WTC11 (cell line): ENCODE measurements around the gene PLCL2. TPM values are rescaled to one million over a fixed set of nuclear protein-coding genes. Genes with fewer than 3 reads are reported as not detected.

Experiments
- ATAC-seq: fragments of 200-7000 bp; cut with Tn5 transposase; 2 replicates; pipeline ENCODE4 v1.10.0; 2021; ENCODE audit warnings: mild to moderate bottlenecking, moderate library complexity
- CTCF ChIA-PET: fragments of 300-600 bp; sonication (Branson Sonifier 250); formaldehyde crosslinking; loops from one replicate; lab custom pipeline; 2021; ENCODE audit warnings: antibody characterized with exemption; lab: Charles Lee
- POLR2A ChIA-PET: fragments of 350-600 bp; sonication (Branson Sonifier 250); formaldehyde crosslinking; loops from one replicate; lab custom pipeline; 2021; ENCODE audit warnings: antibody characterized with exemption; lab: Charles Lee
- DNase-seq: peaks from one replicate; pipeline ENCODE4 v3.0.0; 2021; ENCODE audit warnings: low spot score
- H3K27ac Mint-ChIP-seq: 2 replicates; pipeline ENCODE4 v1.8.0; 2021; ENCODE audit warnings: mixed read lengths
- H3K27me3 Mint-ChIP-seq: 2 replicates; pipeline ENCODE4 v1.8.0; 2021; ENCODE audit warnings: low read depth, mild to moderate bottlenecking, moderate library complexity, mixed read lengths
- H3K36me3 Mint-ChIP-seq: 2 replicates; pipeline ENCODE4 v1.8.0; 2021; ENCODE audit warnings: mixed read lengths
- H3K4me1 Mint-ChIP-seq: 2 replicates; pipeline ENCODE4 v1.8.0; 2022; ENCODE audit warnings: mixed read lengths
- H3K4me3 Mint-ChIP-seq: 2 replicates; pipeline ENCODE4 v1.8.0; 2021; ENCODE audit warnings: mild to moderate bottlenecking, moderate library complexity, mixed read lengths
- H3K9me3 Mint-ChIP-seq: 2 replicates; pipeline ENCODE4 v1.8.0; 2021; ENCODE audit warnings: mixed read lengths
- ELF4 ChIP-seq: sonication (generic); formaldehyde crosslinking; IDR thresholded peaks from 2 replicates; pipeline ENCODE4 v1.8.1; 2022; ENCODE audit warnings: low read depth, mild to moderate bottlenecking, moderate library complexity, missing genetic modification reagents
- MAX ChIP-seq: sonication (generic); formaldehyde crosslinking; IDR thresholded peaks from 2 replicates; pipeline ENCODE4 v1.8.0; 2022; ENCODE audit warnings: mild to moderate bottlenecking, missing genetic modification reagents
- MLX ChIP-seq: sonication (generic); formaldehyde crosslinking; IDR thresholded peaks from 2 replicates; pipeline ENCODE4 v1.8.1; 2023; ENCODE audit warnings: mild to moderate bottlenecking, missing genetic modification reagents, moderate library complexity
- MXD4 ChIP-seq: fragments of 250-450 bp; sonication (Bioruptor Pico); IDR thresholded peaks from 2 replicates; pipeline ENCODE4 v1.8.0; 2021; ENCODE audit warnings: mild to moderate bottlenecking, moderate library complexity, borderline replicate concordance
- NFE2L1 ChIP-seq: sonication (generic); formaldehyde crosslinking; IDR thresholded peaks from 2 replicates; pipeline ENCODE4 v1.8.1; 2023; ENCODE audit warnings: missing genetic modification reagents
- PRRX2 ChIP-seq: fragments of 250-450 bp; sonication (Bioruptor Pico); IDR thresholded peaks from 2 replicates; pipeline ENCODE4 v1.8.0; 2021; ENCODE audit warnings: mild to moderate bottlenecking
- SMAD3 ChIP-seq: sonication (generic); formaldehyde crosslinking; IDR thresholded peaks from 2 replicates; pipeline ENCODE4 v1.8.0; 2022; ENCODE audit warnings: missing genetic modification reagents, mild to moderate bottlenecking, borderline replicate concordance
- SMAD4 ChIP-seq: sonication (generic); formaldehyde crosslinking; IDR thresholded peaks from 2 replicates; pipeline ENCODE4 v1.8.0; 2022; ENCODE audit warnings: mild to moderate bottlenecking, missing genetic modification reagents
- SP1 ChIP-seq: sonication (generic); formaldehyde crosslinking; conservative IDR thresholded peaks from 2 replicates; pipeline ENCODE4 v1.8.1; 2022; ENCODE audit warnings: missing genetic modification reagents
- ZBTB21 ChIP-seq: sonication (generic); formaldehyde crosslinking; IDR thresholded peaks from 2 replicates; pipeline ENCODE4 v1.8.1; 2023; ENCODE audit warnings: mild to moderate bottlenecking, missing genetic modification reagents, borderline replicate concordance
- ZNF281 ChIP-seq: sonication (generic); formaldehyde crosslinking; IDR thresholded peaks from 2 replicates; pipeline ENCODE4 v1.8.0; 2023; ENCODE audit warnings: mild to moderate bottlenecking, missing genetic modification reagents
- ZNF317 ChIP-seq: sonication (generic); formaldehyde crosslinking; IDR thresholded peaks from 2 replicates; pipeline ENCODE4 v1.8.1; 2023; ENCODE audit warnings: low read depth, mild to moderate bottlenecking, moderate library complexity, missing genetic modification reagents, borderline replicate concordance
- ZNF416 ChIP-seq: fragments of 250-450 bp; sonication (Bioruptor Pico); IDR thresholded peaks from 2 replicates; pipeline ENCODE4 v1.9.0; 2021; ENCODE audit warnings: mild to moderate bottlenecking, inconsistent platforms
- ZNF425 ChIP-seq: fragments of 250-450 bp; sonication (Bioruptor Pico); conservative IDR thresholded peaks from 2 replicates; pipeline ENCODE4 v1.9.0; 2021; ENCODE audit warnings: mild to moderate bottlenecking
- ZNF671 ChIP-seq: fragments of 250-450 bp; sonication (Bioruptor Pico); IDR thresholded peaks from 2 replicates; pipeline ENCODE4 v1.8.0; 2021; ENCODE audit warnings: mild to moderate bottlenecking
- total RNA-seq: library from RNA; stranded (reverse); gene quantifications from 3 replicates; pipeline ENCODE4 v1.2.3, GENCODE V29; 2021
- TF ChIP-seq, protein P1 (sequence below): sonication (generic); formaldehyde crosslinking; IDR thresholded peaks from 2 replicates; pipeline ENCODE4 v1.8.1; 2023; ENCODE audit warnings: mild to moderate bottlenecking, missing genetic modification reagents
- TF ChIP-seq, protein P2 (sequence below): sonication (generic); formaldehyde crosslinking; IDR thresholded peaks from 2 replicates; pipeline ENCODE4 v1.8.0; 2023; ENCODE audit warnings: missing genetic modification reagents, mild to moderate bottlenecking, borderline replicate concordance
- TF ChIP-seq, protein P3 (sequence below): fragments of 200-600 bp; IDR thresholded peaks from 2 replicates; pipeline ENCODE4 v1.8.0; 2022; ENCODE audit warnings: antibody characterized with exemption
- TF ChIP-seq, protein P4 (sequence below): fragments of 250-450 bp; sonication (Bioruptor Pico); IDR thresholded peaks from 2 replicates; pipeline ENCODE4 v1.9.0; 2021; ENCODE audit warnings: mild to moderate bottlenecking

PLCL2 gene
- total RNA-seq, 1 experiment from 2014 or later = 11.8 TPM

GRCh38 chr3:17120115-17120514 lies 235.4 kb downstream of the PLCL2 start:
- H3K4me1 Mint-ChIP-seq = no peaks in the 10 kb centered on the region
- no peak overlapping the region for H3K27ac Mint-ChIP-seq
- H3K9me3 Mint-ChIP-seq = peaks cover 13% of the 10 kb centered on the region
- CTCF ChIA-PET = no interaction called here
- no peak for DNase-seq
- no peak overlapping the region for H3K4me3 Mint-ChIP-seq
- 0 out of 2 replicates have a peak, but pooled peaks cover 3% of the 10 kb centered on the region for H3K36me3 Mint-ChIP-seq
- H3K27me3 Mint-ChIP-seq = no peaks in the 10 kb centered on the region; the same call in 1 of the 2 replicates
- TF ChIP-seq, protein P1, sequence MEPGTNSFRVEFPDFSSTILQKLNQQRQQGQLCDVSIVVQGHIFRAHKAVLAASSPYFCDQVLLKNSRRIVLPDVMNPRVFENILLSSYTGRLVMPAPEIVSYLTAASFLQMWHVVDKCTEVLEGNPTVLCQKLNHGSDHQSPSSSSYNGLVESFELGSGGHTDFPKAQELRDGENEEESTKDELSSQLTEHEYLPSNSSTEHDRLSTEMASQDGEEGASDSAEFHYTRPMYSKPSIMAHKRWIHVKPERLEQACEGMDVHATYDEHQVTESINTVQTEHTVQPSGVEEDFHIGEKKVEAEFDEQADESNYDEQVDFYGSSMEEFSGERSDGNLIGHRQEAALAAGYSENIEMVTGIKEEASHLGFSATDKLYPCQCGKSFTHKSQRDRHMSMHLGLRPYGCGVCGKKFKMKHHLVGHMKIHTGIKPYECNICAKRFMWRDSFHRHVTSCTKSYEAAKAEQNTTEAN (CRISPR knock-in tag) = no peak
- no peak for TF ChIP-seq MAX (CRISPR knock-in tag)
- no peak for TF ChIP-seq SMAD3 (CRISPR knock-in tag)
- TF ChIP-seq SMAD4 = no peak
- TF ChIP-seq, all 79 proteins: peak for 0
- POLR2A ChIA-PET = no interaction called here
- ATAC-seq = no peak

DNA sequence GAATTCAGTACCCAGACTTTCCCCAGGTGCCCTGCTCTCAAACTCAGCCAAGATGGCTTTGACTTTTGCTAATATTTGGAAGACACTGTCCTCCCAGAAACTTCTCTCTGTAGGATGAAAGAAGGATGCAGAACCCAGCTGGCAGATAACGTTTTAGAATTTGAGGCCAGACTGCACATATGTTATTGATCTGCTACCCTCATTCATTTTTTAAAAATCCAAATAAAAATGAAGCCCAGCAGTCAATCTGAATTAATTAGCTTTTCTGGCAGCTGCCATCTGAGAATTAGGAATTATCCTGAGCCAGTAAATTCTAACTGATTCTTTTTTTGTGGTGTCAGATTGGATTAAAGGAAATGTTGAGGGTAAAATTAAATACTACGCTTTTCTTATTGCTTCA lies 236.6 kb downstream of the PLCL2 start:
- ChIA-PET POLR2A (no interaction called here), CTCF (no interaction called here)
- Mint-ChIP-seq H3K27me3 (no peaks in the 10 kb centered on the region; the same call in 1 of the 2 replicates), H3K4me1 (no peaks in the 10 kb centered on the region), H3K4me3 (no peak overlapping the region), H3K9me3 (peaks cover 13% of the 10 kb centered on the region), H3K27ac (no peak overlapping the region), H3K36me3 (0 out of 2 replicates have a peak, but pooled peaks cover 3% of the 10 kb centered on the region)
- ATAC-seq (no peak), DNase-seq (no peak)
- TF ChIP-seq PRRX2 (CRISPR knock-in tag) (no peak), ZNF317 (no peak), NFE2L1 (CRISPR knock-in tag) (no peak), ZNF281 (CRISPR knock-in tag) (no peak), ELF4 (no peak), ZNF671 (CRISPR knock-in tag) (no peak), ZNF416 (CRISPR knock-in tag) (no peak), ZBTB21 (CRISPR knock-in tag) (no peak), SP1 (no peak), MLX (no peak), MXD4 (CRISPR knock-in tag) (no peak), ZNF425 (CRISPR knock-in tag) (no peak)
- TF ChIP-seq, protein P2, sequence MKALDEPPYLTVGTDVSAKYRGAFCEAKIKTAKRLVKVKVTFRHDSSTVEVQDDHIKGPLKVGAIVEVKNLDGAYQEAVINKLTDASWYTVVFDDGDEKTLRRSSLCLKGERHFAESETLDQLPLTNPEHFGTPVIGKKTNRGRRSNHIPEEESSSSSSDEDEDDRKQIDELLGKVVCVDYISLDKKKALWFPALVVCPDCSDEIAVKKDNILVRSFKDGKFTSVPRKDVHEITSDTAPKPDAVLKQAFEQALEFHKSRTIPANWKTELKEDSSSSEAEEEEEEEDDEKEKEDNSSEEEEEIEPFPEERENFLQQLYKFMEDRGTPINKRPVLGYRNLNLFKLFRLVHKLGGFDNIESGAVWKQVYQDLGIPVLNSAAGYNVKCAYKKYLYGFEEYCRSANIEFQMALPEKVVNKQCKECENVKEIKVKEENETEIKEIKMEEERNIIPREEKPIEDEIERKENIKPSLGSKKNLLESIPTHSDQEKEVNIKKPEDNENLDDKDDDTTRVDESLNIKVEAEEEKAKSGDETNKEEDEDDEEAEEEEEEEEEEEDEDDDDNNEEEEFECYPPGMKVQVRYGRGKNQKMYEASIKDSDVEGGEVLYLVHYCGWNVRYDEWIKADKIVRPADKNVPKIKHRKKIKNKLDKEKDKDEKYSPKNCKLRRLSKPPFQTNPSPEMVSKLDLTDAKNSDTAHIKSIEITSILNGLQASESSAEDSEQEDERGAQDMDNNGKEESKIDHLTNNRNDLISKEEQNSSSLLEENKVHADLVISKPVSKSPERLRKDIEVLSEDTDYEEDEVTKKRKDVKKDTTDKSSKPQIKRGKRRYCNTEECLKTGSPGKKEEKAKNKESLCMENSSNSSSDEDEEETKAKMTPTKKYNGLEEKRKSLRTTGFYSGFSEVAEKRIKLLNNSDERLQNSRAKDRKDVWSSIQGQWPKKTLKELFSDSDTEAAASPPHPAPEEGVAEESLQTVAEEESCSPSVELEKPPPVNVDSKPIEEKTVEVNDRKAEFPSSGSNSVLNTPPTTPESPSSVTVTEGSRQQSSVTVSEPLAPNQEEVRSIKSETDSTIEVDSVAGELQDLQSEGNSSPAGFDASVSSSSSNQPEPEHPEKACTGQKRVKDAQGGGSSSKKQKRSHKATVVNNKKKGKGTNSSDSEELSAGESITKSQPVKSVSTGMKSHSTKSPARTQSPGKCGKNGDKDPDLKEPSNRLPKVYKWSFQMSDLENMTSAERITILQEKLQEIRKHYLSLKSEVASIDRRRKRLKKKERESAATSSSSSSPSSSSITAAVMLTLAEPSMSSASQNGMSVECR (CRISPR knock-in tag) = no peak
- TF ChIP-seq, protein P3, sequence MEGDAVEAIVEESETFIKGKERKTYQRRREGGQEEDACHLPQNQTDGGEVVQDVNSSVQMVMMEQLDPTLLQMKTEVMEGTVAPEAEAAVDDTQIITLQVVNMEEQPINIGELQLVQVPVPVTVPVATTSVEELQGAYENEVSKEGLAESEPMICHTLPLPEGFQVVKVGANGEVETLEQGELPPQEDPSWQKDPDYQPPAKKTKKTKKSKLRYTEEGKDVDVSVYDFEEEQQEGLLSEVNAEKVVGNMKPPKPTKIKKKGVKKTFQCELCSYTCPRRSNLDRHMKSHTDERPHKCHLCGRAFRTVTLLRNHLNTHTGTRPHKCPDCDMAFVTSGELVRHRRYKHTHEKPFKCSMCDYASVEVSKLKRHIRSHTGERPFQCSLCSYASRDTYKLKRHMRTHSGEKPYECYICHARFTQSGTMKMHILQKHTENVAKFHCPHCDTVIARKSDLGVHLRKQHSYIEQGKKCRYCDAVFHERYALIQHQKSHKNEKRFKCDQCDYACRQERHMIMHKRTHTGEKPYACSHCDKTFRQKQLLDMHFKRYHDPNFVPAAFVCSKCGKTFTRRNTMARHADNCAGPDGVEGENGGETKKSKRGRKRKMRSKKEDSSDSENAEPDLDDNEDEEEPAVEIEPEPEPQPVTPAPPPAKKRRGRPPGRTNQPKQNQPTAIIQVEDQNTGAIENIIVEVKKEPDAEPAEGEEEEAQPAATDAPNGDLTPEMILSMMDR = no peak
- TF ChIP-seq, protein P4, sequence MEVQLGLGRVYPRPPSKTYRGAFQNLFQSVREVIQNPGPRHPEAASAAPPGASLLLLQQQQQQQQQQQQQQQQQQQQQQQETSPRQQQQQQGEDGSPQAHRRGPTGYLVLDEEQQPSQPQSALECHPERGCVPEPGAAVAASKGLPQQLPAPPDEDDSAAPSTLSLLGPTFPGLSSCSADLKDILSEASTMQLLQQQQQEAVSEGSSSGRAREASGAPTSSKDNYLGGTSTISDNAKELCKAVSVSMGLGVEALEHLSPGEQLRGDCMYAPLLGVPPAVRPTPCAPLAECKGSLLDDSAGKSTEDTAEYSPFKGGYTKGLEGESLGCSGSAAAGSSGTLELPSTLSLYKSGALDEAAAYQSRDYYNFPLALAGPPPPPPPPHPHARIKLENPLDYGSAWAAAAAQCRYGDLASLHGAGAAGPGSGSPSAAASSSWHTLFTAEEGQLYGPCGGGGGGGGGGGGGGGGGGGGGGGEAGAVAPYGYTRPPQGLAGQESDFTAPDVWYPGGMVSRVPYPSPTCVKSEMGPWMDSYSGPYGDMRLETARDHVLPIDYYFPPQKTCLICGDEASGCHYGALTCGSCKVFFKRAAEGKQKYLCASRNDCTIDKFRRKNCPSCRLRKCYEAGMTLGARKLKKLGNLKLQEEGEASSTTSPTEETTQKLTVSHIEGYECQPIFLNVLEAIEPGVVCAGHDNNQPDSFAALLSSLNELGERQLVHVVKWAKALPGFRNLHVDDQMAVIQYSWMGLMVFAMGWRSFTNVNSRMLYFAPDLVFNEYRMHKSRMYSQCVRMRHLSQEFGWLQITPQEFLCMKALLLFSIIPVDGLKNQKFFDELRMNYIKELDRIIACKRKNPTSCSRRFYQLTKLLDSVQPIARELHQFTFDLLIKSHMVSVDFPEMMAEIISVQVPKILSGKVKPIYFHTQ (CRISPR knock-in tag) = no peak
